HG03103 (cell line): Measurements from ENCODE around the gene OSBP.
"Not testable (repeated sequence)": the region's sequence is repeated elsewhere in the genome, so short reads cannot be mapped to it uniquely, and the experiment has no call there.

Source experiments
- ATAC-seq: cut with Tn5 transposase; IDR thresholded peaks from one replicate; pipeline ENCODE4 v1.9.1; 2021; ENCODE audit warnings: low read depth; ENCODE audit not compliant: unreplicated experiment

The OSBP gene, protein sequence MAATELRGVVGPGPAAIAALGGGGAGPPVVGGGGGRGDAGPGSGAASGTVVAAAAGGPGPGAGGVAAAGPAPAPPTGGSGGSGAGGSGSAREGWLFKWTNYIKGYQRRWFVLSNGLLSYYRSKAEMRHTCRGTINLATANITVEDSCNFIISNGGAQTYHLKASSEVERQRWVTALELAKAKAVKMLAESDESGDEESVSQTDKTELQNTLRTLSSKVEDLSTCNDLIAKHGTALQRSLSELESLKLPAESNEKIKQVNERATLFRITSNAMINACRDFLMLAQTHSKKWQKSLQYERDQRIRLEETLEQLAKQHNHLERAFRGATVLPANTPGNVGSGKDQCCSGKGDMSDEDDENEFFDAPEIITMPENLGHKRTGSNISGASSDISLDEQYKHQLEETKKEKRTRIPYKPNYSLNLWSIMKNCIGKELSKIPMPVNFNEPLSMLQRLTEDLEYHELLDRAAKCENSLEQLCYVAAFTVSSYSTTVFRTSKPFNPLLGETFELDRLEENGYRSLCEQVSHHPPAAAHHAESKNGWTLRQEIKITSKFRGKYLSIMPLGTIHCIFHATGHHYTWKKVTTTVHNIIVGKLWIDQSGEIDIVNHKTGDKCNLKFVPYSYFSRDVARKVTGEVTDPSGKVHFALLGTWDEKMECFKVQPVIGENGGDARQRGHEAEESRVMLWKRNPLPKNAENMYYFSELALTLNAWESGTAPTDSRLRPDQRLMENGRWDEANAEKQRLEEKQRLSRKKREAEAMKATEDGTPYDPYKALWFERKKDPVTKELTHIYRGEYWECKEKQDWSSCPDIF

DNA sequence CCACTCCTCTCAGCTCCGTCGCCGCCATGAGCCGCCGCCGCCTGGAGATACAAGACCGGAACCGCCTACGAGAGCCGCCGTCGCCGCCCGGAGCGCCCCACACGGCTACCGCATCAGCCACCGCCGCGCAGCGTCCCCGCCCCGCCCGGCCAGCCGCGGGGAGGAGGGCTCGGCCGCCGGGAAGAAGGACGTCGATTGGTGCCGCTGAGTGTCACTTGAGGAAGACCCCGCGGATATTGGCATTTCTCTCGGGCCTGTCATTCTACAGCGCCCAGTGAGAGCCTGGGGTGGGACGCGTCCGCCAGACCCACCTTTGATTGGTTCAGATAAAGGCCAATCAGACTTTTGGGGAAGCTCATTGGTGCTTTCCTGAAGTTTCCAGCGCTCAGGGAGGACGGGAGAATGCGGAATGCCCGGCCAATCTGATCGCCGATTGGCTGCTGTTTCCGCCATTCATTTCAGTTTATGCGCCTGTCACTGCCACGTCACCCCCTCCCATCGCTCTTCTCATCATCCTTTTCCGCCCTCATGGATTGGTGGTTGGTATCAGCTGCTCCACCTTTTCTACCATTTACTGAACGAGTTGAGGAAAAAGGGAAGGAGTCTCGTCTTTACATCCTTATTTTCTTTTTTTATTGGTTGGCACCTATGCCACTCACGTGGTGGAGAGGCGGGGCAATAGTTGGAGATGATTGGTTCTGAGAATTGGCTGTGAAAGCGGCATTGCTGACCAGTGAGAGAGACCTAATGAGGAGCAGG, at the start of gene OSBP:
Gene OSBP, minus strand, starts transcription at position 138 of the 759 bp plus-strand sequence. Its CDS starts 110 bp downstream, at position 28.
- peak; percentile 80 for ATAC-seq

DNA sequence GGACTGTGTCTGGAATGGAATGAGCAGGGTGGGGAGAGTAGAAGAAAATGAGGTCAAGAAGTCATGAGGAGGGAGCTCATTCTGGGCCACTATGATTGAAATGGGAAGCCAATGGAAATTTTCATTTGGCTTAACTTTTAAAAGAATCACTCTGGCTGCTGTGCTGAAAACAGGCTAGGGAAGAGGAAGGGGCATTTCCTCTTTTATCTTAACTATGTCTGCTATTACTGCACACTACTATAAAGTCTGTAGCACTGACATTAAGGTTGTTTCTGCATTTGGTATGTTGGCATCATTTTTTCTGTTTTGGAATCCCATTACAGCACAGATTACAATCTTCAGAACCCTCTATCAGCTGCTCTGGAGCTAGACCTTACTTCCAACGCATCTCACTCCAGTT, 45.0 kb upstream of the OSBP start:
- ATAC-seq: no peak

DNA sequence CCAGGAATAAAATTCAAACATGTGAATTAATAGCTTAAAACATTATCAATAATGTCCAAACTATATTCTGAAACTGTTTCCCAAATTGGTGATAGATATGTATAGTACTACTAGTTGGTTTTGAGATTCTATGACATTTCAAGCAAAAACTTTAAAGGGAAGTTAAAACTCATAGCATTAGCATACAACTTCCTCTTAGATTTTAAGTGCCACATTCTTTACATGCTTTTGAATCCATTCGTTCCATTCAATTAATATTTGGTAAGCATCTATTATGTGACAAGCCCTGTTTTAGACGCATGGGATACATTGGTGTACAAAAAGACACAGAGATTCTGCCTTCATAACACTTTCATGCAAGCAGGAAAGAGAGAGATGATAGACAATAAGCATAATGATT, 44.4 kb upstream of the OSBP start:
- ATAC-seq: no peak

DNA sequence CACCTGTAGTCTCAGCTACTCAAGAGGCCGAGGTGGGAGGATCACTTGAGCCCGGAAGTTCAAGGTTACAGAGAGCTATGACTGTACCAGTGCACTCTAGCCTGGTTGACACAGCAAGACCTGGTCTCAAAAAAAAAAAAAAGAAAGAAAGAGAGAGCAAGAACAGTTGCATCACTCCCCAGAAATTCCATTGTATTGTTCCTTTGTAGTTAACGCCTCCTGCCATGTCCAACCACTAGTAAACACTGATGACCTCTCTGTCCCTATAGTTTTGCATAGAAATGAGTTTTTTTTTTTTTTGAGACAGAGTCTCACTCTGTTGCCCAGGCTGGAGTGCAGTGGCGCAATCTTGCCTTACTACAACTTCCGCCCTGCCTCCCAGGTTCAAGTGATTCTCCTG, 42.5 kb upstream of the OSBP start:
- ATAC-seq: no peak

DNA sequence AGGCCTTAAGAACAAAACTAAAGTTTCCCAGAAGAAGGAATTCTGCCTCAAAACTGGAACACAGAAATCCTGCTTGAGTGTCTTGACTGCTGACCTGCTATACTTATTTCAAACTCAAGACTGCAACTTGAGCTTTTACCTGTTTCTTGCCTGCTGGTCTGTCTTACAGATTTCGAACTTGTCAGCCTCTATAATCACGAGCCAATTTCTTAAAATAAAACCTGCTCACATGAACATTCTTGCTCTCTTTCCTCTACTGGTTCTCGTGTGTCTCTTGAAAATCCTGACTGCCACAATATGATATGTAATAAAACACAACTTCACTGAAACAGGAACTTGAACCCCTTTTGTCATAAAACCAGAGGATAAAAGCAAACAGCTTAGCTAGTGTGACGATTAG, 39.3 kb upstream of the OSBP start:
- ATAC-seq: no peak

DNA sequence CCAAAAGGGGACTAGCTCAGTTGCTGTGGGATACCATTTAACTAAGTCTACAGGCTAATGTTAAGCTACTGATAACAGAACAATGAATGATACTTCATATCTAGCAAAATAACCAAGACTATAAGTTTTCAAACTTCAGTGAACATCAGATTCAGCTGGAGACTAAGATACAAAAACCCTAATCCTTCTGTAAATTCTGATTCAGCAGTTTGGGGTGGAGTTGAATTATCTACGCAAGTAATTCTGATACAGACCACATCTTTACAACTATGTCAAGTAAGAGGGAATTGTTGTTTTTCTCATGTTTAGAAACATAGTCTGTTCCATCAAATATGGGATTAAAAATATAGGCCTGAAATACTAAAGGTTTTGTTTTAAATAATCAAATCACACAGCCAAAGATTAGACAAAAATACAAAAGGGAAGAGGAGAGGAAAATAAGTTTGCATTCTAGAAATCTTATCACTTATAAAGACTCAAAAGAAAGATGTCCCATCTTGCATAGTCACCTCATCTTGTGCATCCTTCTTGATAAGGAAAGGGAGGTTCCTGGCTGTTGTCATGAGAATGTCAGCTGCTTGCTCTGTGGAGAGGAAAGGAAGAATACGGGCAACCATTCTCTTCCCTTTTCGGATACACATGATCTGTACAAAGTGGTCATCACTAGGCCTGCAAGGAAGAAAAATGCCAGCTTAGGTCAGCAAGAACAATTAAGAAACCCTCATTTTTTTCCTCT, 31.8 kb upstream of the OSBP start:
- no peak for ATAC-seq

DNA sequence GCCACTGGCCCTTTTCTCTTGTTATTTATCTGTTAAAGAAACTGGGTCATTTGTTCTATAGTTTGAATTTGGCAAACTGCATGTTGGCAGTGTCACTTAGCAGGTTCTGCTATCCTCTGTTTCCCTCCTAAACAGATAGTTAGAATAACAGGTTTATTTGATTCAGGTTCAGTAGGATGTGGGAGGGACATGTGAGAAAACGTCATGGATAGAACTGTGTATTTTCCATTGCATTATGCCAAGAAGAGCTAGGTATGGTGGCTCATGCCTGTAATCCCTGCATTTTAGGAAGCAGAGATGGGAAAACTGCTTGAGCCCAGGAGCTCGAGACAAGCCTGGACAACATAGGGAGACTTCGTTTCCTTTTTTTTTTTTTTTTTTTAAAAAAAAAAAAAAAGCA, 29.0 kb upstream of the OSBP start:
- ATAC-seq: no peak

DNA sequence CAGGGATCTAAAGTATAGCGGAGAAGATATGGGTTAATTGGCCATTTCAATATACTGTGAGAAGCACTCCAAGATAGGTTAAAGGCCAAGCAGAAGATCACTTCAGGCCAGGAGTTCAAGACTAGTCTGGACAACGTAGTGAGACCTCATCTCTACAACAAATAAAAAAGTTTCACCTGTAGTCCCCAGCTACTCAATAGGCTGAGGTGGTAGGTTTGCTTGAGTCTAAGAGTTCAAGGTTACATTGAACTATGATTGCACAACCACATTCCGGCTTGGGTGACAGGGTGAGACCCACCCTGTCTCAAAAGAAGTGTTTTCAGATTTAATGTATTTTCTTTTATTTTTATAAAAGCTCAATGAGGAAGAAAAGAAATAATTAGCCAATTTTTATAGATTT, 27.8 kb upstream of the OSBP start:
- ATAC-seq: no peak

DNA sequence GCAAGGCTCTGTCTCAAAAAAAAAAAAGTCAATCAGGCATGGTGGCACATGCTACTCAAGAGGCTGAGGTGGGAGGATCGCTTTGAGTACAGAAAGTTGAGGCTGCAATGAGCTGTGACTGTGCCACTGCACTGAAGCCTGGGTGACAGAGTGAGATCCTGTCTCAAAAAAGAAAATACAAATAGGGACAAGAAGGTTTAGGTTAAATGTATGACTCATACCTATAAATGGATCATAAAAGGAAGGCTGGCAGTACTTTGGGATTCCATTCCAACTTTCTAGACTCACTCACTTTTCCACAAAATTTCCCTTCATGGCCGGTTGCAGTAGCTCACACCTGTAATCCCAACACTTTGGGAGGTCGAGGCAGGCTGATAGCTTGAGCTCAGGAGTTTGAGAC, 25.6 kb upstream of the OSBP start:
- no peak for ATAC-seq

DNA sequence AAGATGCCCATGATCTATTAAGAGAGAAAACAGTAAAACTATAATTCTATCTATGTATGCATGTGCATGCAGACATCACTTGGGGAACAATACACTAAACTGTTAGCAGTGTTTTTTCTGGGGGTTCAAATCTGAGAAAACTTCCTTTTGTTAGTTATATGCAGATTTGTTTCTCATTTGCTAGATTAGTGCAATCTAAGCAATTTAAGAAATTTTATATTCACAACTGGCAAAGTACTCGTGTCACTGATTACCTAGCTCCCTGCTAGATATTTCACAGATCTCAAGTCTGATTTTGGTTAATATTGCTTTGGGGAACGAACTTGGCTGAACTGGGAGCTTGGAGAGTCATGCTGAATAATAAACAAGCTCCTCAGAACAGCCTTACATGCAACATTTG, 14.9 kb upstream of the OSBP start:
- ATAC-seq: no peak

DNA sequence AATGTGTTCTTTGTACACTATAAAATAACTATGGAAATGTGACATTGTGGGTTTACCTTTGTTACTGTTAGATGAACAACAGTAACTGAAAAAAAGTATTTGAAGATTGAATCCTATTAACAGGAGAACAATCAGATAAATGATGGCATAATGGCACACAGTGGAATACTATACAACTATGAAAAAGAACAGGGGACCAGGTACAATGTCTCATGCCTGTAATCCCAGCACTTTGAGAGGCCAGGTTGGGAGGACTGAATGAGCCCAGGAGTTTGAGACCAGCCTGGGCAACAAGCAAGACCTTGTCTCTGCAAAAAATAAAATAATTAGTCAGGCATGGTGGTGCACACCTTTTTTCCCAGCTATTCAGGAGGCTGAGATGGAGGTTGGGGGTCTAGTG, 14.4 kb upstream of the OSBP start:
- ATAC-seq: no peak

DNA sequence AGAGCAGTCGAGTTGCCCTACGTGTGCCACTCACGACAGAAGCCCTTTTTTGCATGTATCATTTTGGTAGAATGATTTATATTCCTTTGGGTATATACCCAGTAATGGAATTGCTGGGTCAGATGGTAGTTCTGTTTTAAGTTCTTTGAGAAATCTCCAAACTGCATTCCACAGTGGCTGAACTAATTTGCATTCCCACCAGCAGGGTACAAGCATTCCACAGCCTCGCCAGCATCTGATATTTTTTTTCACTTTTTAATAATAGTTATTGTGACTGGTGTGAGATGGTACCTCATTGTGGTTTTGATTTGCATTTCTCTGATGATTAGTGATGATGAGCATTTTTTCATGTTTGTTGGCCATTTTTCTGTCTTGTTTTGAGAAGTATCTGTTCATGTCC, 11.4 kb upstream of the OSBP start:
- not testable (repeated sequence) for ATAC-seq

DNA sequence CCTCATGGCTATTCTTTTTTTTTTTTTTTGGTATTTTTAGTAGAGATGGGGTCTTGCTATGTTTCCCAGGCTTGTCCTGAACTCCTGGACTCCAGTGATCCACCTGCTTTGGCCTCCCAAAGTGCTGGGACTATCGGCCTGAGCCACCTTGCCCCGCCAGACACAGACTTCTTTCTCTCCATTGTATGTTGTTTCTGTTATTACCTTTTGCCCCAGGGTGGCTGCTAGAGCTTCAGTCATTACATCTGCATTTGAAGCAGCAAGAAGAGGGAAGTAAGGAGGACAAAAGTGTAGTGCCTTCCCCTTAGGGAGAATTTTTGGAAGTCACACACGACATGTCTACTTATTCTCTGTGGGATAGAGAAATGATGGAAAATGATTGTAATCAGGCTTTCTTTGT, 10.1 kb upstream of the OSBP start:
- no peak for ATAC-seq

DNA sequence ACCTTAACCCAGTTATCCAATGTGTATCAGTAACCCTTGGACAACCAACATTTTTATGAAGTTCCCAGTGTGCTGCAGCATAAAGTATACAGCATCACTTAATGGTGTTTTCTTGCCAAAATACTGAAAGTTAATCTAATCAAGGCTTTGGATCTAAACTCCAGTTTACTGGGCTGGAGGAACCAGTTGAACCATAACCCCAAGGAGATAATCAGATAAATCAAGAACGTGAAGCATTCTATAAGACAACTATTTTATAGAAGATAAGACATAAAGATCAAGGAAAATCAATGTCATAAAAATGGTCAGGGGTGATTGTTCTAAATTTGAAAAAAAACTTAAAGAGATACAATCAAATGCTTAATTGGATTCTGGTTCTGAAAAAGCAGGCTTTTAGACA, 2.3 kb upstream of the OSBP start:
- no peak for ATAC-seq

DNA sequence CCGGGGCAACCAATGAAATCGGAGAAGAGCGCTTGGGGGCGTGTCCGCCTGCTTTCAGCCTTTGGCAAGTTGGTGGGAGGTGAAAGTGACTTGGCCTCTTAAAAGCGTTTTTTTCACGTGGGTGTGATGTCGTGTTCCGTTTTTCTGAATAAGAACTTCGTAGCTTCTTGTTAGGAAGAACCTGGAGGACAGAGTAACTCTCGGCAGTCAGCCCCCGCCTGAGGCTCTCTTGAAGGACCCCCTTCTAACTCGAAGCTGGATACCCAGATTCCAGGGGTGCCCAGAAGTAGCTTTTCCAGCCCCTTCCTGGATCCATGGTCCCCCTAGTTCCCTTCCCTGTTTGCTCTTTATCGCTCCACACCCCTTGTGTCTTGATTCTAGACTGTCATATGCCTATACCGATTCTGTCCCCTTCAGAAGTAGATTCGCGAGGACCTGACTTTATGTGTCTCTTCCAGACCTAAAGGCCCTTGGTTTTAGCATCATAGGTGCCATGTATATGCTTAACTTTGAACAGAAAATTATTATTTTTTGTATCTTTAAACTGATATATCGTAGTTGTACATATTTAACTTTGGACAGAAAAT, 915 bp upstream of the OSBP start:
- no peak for ATAC-seq

DNA sequence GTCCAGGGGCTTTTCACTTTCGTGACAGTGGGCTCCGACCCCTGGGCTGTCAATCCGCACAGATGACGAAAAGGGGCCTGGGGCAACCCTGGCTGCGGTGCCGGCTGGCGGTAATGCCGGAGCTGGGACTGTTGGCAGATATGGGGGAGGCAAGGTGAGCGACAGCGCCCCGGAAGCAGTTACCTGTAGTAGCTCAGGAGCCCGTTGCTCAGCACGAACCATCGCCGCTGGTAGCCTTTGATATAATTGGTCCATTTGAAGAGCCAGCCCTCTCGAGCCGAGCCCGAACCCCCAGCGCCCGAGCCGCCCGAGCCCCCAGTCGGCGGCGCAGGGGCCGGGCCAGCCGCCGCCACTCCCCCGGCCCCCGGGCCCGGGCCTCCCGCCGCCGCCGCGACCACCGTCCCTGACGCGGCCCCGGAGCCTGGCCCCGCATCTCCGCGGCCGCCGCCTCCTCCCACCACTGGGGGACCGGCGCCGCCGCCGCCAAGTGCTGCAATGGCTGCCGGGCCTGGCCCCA, 396 bp downstream of the OSBP start:
- peak; percentile 5 for ATAC-seq

DNA sequence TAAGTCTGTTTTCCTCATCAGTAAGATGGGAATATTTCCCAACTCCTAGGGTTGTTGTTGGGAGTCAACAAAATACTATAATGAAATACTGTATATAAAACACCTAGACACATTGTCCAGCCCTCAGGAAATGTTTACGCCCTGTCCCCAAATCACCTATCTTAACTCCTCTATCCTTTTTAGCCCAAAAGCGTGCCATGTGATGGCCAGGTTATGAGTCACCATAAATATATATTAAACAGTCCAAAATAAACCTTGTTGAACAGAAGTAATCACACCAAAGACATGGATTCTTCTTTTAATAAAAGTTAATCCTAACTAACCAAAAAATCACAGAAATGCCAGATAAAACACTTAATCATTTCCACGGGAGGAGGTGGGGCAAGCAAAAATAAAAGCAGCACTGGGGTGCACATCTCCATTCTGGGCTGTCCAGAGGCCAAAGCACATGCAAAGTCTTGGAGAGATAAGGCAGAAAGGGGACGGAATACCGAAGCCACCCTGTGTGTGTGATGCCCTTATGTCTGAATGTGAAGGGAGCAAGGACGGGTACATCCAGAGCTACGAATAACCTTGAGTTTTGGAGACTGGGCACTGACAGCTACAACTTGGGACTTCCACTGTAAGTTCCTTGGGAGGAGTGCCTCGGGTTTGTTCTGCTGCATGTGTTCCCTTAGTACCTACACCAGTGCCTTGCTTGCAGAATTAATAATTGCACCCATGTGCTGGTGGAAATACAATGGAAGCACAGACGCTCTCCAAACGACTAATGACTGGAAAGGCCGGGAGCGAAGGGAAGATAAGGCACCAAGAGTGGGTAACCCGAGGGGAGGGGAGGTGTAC, 1.1 kb downstream of the OSBP start:
- ATAC-seq: no peak

DNA sequence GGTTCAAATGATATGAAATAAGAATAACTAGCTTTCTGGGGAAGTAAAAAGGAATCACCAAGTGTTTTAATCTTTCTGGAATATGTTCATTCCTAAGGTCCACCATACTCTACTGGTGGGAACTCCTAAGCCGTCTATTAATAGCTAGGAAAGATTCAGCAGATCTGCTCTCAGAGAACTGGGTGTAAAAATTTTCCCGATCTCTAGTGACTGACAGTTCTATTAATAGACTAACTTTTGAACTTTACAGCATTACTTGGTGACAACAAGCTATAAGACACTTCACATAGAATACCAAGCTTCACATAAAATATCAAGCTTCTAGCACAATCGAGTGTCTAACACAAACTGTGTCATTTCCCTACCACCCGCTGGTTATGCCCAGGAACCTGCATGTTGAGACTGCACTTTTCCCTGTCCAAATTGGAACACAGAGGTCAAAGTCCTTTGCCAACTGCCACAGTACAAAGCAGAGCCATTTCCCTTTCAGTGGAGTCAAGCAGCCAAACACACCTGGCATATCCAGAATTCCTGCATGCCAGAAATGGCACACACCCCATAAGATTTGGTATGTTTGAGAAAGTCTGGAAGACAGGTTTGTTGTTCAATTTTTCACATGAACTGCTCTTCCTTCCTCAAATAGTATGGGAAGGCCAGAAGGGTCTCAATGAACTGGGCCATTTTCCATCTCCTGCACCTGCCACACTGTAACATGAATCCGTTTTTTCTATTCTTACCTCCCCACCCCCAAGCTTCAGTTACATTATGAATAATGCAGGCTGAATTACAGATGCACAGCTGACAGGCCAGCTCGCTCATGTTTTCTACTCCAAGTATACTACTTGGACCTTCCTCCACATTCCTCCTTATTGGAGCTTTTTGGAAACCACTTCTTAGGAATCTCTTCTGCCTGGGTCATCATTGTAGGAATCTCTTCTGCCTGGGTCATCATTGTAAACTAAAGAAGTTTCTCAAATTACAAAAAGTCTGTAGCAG, 3.7 kb downstream of the OSBP start:
- ATAC-seq: no peak
